ENCODE measurements around the gene DNAJB4.

GRCh38 chr1:77961392-77961791 lies 43.3 kb upstream of the DNAJB4 start:
- no peak for TF ChIP-seq CTCF (IDR thresholded peaks at IDR 0.05)
- TF ChIP-seq POLR2A (IDR thresholded peaks at IDR 0.05), result no peak

Measured in thyroid gland (tissue), 4 donors.